WTC11 (cell line): ENCODE measurements around the gene STIP1. TPM values are rescaled to one million over a fixed set of nuclear protein-coding genes. Genes with fewer than 3 reads are reported as not detected.

Experiments
- ATAC-seq: fragments of 200-7000 bp; cut with Tn5 transposase; 2 replicates; pipeline ENCODE4 v1.10.0; 2021; ENCODE audit warnings: mild to moderate bottlenecking, moderate library complexity
- CTCF ChIA-PET: fragments of 300-600 bp; sonication (Branson Sonifier 250); formaldehyde crosslinking; loops from one replicate; lab custom pipeline; 2021; ENCODE audit warnings: antibody characterized with exemption; lab: Charles Lee
- POLR2A ChIA-PET: fragments of 350-600 bp; sonication (Branson Sonifier 250); formaldehyde crosslinking; loops from one replicate; lab custom pipeline; 2021; ENCODE audit warnings: antibody characterized with exemption; lab: Charles Lee
- DNase-seq: peaks from one replicate; pipeline ENCODE4 v3.0.0; 2021; ENCODE audit warnings: low spot score
- H3K27ac Mint-ChIP-seq: 2 replicates; pipeline ENCODE4 v1.8.0; 2021; ENCODE audit warnings: mixed read lengths
- H3K27me3 Mint-ChIP-seq: 2 replicates; pipeline ENCODE4 v1.8.0; 2021; ENCODE audit warnings: low read depth, mild to moderate bottlenecking, moderate library complexity, mixed read lengths
- H3K36me3 Mint-ChIP-seq: 2 replicates; pipeline ENCODE4 v1.8.0; 2021; ENCODE audit warnings: mixed read lengths
- H3K4me1 Mint-ChIP-seq: 2 replicates; pipeline ENCODE4 v1.8.0; 2022; ENCODE audit warnings: mixed read lengths
- H3K4me3 Mint-ChIP-seq: 2 replicates; pipeline ENCODE4 v1.8.0; 2021; ENCODE audit warnings: mild to moderate bottlenecking, moderate library complexity, mixed read lengths
- H3K9me3 Mint-ChIP-seq: 2 replicates; pipeline ENCODE4 v1.8.0; 2021; ENCODE audit warnings: mixed read lengths
- AFF4 ChIP-seq: sonication (generic); formaldehyde crosslinking; IDR thresholded peaks from 2 replicates; pipeline ENCODE4 v1.8.1; 2023; ENCODE audit warnings: mild to moderate bottlenecking, missing genetic modification reagents, borderline replicate concordance
- AR ChIP-seq: fragments of 250-450 bp; sonication (Bioruptor Pico); IDR thresholded peaks from 2 replicates; pipeline ENCODE4 v1.9.0; 2021; ENCODE audit warnings: mild to moderate bottlenecking
- CBFB ChIP-seq: sonication (generic); formaldehyde crosslinking; IDR thresholded peaks from 2 replicates; pipeline ENCODE4 v1.8.1; 2022; ENCODE audit warnings: mild to moderate bottlenecking, low read depth, missing genetic modification reagents
- E2F4 ChIP-seq: sonication (generic); formaldehyde crosslinking; IDR thresholded peaks from 2 replicates; pipeline ENCODE4 v1.8.1; 2022; ENCODE audit warnings: low read depth, mild to moderate bottlenecking, moderate library complexity, missing genetic modification reagents, borderline replicate concordance
- FOXJ3 ChIP-seq: sonication (generic); formaldehyde crosslinking; IDR thresholded peaks from 2 replicates; pipeline ENCODE4 v1.9.0; 2021; ENCODE audit warnings: missing genetic modification reagents, mild to moderate bottlenecking, borderline replicate concordance
- GTF2I ChIP-seq: fragments of 250-450 bp; sonication (Bioruptor Pico); conservative IDR thresholded peaks from 2 replicates; pipeline ENCODE4 v1.4.0; 2021; ENCODE audit warnings: mild to moderate bottlenecking
- HMGA2 ChIP-seq: fragments of 250-450 bp; sonication (Bioruptor Pico); IDR thresholded peaks from 2 replicates; pipeline ENCODE4 v1.4.0; 2021; ENCODE audit warnings: mild to moderate bottlenecking, moderate library complexity
- HMGXB4 ChIP-seq: sonication (generic); formaldehyde crosslinking; IDR thresholded peaks from 2 replicates; pipeline ENCODE4 v1.8.1; 2023; ENCODE audit warnings: mild to moderate bottlenecking, moderate library complexity, missing genetic modification reagents
- MXD4 ChIP-seq: fragments of 250-450 bp; sonication (Bioruptor Pico); IDR thresholded peaks from 2 replicates; pipeline ENCODE4 v1.8.0; 2021; ENCODE audit warnings: mild to moderate bottlenecking, moderate library complexity, borderline replicate concordance
- MYBL2 ChIP-seq: sonication (generic); formaldehyde crosslinking; IDR thresholded peaks from 2 replicates; pipeline ENCODE4 v1.8.1; 2023; ENCODE audit warnings: mild to moderate bottlenecking, moderate library complexity, missing genetic modification reagents
- NFYB ChIP-seq: sonication (generic); formaldehyde crosslinking; conservative IDR thresholded peaks from 2 replicates; pipeline ENCODE4 v1.8.0; 2022; ENCODE audit warnings: low read depth, missing genetic modification reagents
- NR1H2 ChIP-seq: sonication (generic); formaldehyde crosslinking; IDR thresholded peaks from 2 replicates; pipeline ENCODE4 v1.9.0; 2021; ENCODE audit warnings: mild to moderate bottlenecking, moderate library complexity, missing genetic modification reagents
- PRRX2 ChIP-seq: fragments of 250-450 bp; sonication (Bioruptor Pico); IDR thresholded peaks from 2 replicates; pipeline ENCODE4 v1.8.0; 2021; ENCODE audit warnings: mild to moderate bottlenecking
- TEAD4 ChIP-seq: sonication (generic); formaldehyde crosslinking; IDR thresholded peaks from 2 replicates; pipeline ENCODE4 v1.8.0; 2022; ENCODE audit warnings: mild to moderate bottlenecking, missing genetic modification reagents
- ZBTB21 ChIP-seq: sonication (generic); formaldehyde crosslinking; IDR thresholded peaks from 2 replicates; pipeline ENCODE4 v1.8.1; 2023; ENCODE audit warnings: mild to moderate bottlenecking, missing genetic modification reagents, borderline replicate concordance
- ZMAT4 ChIP-seq: fragments of 250-450 bp; sonication (Bioruptor Pico); IDR thresholded peaks from 2 replicates; pipeline ENCODE4 v1.9.0; 2021; ENCODE audit warnings: mild to moderate bottlenecking
- ZNF121 ChIP-seq: sonication (generic); formaldehyde crosslinking; IDR thresholded peaks from 2 replicates; pipeline ENCODE4 v1.8.0; 2023; ENCODE audit warnings: missing genetic modification reagents
- ZNF219 ChIP-seq: sonication (generic); formaldehyde crosslinking; IDR thresholded peaks from 2 replicates; pipeline ENCODE4 v1.8.0; 2023; ENCODE audit warnings: missing genetic modification reagents, mild to moderate bottlenecking, borderline replicate concordance
- ZNF416 ChIP-seq: fragments of 250-450 bp; sonication (Bioruptor Pico); IDR thresholded peaks from 2 replicates; pipeline ENCODE4 v1.9.0; 2021; ENCODE audit warnings: mild to moderate bottlenecking, inconsistent platforms
- total RNA-seq: library from RNA; stranded (reverse); gene quantifications from 3 replicates; pipeline ENCODE4 v1.2.3, GENCODE V29; 2021

Gene STIP1
- total RNA-seq, 1 experiment from 2014 or later = 296 TPM

- TF ChIP-seq CBFB (CRISPR knock-in tag) (no peak), AR (CRISPR knock-in tag) (no peak), PRRX2 (CRISPR knock-in tag) (no peak), HMGXB4 (no peak)
- TF ChIP-seq, all 79 proteins: peak for 0
These were observed 6.9 kb upstream of the STIP1 start (continued) for GRCh38 chr11:64178951-64179639.

GRCh38 chr11:64180891-64181290 is 5.1 kb upstream of the STIP1 start:
- Mint-ChIP-seq H3K27me3 (no peaks in the 10 kb centered on the region; the same call in 1 of the 2 replicates), H3K36me3 (peaks cover 22% of the 10 kb centered on the region), H3K27ac (no peak overlapping the region)
- ATAC-seq (no peak), DNase-seq (no peak)
- CTCF ChIA-PET = interaction anchor here (0.9 to 1.6 kb wide), 5 partner anchors 24 to 180 kb away, joined by 3 to 12 read pairs (median 7); partner anchors contain the start of gene PLCB3
- TF ChIP-seq ZBTB21 (CRISPR knock-in tag) (no peak), ZNF219 (no peak), E2F4 (CRISPR knock-in tag) (no peak), FOXJ3 (CRISPR knock-in tag) (no peak), AFF4 (CRISPR knock-in tag) (no peak), HMGXB4 (no peak), NFYB (CRISPR knock-in tag) (no peak), HMGA2 (CRISPR knock-in tag) (no peak), MYBL2 (no peak), ZNF416 (CRISPR knock-in tag) (no peak), ZNF121 (CRISPR knock-in tag) (no peak), GTF2I (CRISPR knock-in tag) (no peak), ZMAT4 (CRISPR knock-in tag) (no peak), NR1H2 (CRISPR knock-in tag) (no peak), MXD4 (CRISPR knock-in tag) (no peak), TEAD4 (CRISPR knock-in tag) (no peak)
- TF ChIP-seq, all 79 proteins: peak for 0
- Mint-ChIP-seq H3K9me3 (no peaks in the 10 kb centered on the region), H3K4me1 (peaks cover 34% of the 10 kb centered on the region), H3K4me3 (no peak overlapping the region)
- POLR2A ChIA-PET = interaction anchor here (0.6 to 1.3 kb wide), 2 partner anchors 14 to 39 kb away, joined by 3 to 7 read pairs; no protein-coding TSS in a partner anchor
